SW480 (cell line): ENCODE data around the gene HS3ST3B1.

Experiments used
- DNase-seq: peaks from one replicate; pipeline ENCODE4 v3.0.0-alpha.2; 2016; ENCODE audit warnings: low spot score

HS3ST3B1 gene

DNA sequence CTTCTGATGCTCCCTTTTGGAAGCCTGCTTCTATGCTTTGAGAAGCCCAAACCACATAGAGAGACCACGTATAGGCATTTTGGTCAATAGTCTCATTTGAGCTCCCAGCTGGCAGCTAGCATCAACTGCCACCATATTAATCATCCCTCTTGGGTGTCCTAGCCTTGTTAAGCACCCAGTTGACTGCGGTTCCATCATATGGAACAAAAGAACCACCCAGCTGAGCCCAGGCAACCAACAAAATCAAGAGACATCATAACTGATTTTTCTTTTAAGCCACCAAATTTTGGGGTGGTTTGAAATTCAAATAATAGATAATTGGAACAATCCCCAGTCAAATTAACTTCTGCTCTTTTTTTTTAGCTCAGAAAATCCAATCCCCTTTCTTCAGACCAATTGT, 53.9 kb downstream of the HS3ST3B1 start:
- no peak for DNase-seq

DNA sequence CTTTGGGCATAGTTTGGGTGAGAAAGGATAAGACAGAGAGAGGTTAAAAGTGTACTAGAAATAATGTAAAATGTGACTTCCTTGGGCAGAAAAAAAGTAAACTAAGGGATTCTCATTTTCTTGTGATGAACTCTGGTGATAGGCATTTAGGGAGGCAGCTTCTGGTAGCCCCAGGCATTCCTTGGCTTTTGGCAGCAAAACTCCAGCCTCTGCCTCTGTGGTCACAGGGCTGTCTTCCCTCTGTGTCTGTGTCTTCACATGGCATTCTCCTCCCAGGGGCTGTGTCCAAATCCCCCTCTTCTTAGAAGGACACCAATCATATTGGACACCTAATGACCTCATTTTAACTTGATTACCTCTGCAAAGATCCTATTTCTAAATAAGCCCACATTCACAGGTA, 54.7 kb downstream of the HS3ST3B1 start:
- no peak for DNase-seq

DNA sequence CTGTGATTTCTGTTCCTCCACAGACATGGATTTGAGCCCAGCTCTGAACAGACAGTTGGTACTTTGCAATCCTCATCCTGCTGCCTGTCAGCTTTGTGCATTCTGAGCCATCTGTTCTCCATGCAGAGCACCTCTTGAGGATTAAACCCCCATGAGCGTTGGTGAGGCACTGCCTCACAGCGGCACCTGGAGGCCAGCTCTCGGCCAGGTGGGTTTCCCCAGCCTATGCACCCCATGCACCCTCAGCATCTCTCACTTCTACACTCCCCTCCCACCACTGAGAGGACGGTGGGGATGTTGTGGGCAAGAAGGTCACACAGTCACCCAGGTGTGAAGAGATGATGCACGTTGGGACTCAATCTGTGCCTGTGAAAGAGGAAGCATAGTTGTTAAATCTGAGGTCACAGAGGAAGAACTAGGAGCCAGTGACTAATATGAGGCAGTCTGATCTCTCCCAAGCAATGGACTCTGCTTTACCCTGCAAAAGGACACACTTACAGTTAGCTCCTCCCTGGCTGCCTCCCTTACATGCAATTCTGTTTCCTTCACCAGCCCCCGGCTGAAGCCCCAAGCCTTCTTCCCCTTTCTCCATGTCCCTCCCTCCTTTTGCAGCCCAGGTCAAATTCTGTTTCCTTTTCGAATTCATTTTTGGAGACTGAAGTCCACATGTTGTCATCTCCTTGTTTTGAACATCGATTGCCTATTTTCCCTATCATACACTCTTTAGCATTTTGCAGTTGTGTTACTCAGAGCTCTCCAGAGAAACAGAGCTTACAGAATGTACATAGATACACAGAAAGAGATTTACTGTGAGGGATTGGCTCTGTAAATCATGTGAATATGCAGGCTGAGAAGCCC, 58.5 kb downstream of the HS3ST3B1 start:
- no peak for DNase-seq

DNA sequence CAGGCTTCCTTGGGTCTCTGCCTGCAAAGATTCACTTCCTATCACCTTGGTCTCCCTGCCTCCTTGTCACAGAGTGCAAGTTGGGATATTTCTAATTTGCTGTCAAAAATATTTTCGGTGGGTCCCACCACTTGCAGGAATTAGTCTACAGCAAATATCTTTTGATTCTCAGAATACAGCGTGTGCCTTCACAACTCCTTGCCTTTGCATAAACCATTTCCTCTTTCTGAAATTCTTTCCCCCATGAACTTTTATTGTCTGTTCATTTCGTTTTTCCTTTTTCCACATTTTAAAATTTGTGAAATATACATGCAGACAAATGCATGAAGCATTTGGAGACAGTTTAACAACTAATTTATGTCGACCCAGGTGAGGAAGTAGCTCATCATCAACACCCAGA, 60.0 kb downstream of the HS3ST3B1 start:
- DNase-seq, result no peak

DNA sequence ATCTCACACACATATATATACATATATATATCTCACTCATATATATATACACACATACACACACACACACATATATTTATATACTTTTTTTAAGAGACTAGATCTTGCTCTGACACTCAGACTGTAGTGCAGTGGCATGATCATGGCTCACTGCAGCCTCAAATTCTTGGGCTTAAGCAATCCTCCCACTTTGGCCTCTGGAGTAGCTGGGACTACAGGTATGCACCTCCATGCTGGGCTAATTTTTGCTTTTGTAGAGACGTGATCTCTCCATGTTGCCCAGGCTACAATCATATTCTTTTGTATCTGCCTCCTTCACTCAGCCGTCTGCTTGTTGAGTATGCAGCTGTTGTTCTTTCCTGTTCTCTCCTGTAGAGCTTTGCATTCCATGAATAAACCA, 60.6 kb downstream of the HS3ST3B1 start:
- DNase-seq, result no peak

DNA sequence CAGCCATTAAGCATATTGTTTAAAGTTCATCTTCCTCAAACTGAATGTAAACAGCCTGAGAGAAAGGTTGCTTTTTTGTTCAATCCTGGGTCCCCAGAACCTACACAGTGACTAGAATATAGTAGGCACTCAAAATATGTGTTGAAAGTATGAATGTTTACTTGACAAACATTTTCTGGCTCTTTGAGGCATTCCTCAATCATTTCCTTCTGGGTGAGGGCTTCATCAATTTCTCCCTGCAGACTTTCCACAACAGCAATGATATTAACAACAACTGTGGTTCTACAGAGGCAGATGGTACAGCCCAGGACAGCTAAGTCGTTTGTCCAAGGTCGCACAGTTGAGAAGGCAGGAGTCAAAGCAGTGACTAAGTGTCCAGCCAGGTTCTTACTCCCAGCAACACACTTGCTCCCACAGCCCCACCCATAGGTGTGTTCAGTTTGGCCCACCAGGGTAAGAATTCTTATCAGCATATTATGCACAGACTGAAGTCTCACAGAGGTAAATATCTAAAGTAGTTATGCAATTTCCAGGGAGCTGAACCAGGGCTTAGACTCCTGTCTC, 61.1 kb downstream of the HS3ST3B1 start:
- no peak for DNase-seq

DNA sequence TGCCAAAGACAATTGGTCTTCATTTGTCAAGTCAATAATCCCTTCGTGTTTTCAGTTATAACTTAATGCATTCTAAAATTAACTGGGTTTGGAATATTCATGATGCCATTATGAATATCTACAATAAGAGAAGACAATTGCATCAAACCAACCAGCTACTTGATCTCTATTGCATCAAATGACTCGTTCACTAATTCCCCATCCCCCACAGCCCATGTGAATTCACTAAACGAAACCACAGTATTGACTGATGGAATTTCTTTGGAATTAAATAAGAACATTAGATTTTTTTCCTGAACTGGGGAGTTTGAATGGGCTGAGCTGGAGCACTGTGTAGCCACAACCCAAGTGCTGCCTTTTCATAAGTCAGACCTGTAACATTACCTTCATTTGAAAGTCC, 65.3 kb downstream of the HS3ST3B1 start:
- DNase-seq, result no peak

DNA sequence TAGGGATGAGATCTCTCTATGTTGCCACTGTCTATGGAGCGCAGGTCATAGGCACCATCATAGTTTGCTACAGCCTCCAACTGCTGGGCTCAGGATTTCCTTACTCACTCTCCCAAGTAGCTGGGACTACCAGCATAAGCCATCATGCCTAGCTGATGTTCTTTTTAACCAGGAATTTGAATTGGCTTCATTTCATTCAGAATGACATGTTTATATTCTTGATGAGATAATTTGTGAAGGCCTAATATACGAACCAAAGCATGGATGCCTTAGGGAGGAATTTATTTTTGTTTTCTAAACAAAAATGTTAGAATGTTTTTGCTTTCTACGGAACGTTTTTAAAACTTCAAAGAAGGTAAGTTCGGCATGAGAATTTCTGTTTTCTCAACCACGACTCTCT, 71.6 kb downstream of the HS3ST3B1 start:
- DNase-seq, result no peak

DNA sequence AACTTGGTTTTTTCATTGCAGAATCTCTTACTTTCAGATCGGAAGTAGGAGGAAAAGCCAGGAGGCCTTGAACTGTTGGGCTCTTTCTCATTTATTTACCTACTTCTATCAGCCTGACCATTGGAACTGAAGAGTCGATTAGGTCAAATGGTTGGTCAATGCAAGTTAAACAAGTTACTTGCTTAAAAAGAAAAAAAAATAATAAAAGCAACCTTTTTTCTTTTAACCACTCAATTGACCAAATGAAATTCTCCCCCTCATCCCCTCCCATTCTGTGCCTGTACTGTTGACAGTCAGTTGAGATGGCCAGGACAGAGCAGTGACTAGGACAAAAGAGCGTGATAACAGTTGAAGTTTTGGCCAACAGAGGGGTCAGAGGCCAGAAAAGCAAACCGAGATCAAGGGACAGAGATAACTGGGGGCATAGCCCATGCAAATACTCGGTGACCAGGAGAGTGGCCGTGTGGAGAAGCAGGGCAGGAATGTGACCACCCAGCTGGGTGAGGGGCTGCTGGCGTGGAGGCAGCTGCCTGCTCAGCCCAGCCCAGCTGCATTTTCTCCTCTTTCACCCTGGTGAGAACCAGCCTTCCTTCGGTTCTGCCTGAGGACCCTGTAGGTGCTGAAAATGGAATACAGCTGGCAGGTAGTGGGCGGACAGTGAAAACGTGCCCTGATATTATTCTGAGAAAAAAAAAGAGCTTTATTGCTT, 72.2 kb downstream of the HS3ST3B1 start:
- DNase-seq, result no peak

DNA sequence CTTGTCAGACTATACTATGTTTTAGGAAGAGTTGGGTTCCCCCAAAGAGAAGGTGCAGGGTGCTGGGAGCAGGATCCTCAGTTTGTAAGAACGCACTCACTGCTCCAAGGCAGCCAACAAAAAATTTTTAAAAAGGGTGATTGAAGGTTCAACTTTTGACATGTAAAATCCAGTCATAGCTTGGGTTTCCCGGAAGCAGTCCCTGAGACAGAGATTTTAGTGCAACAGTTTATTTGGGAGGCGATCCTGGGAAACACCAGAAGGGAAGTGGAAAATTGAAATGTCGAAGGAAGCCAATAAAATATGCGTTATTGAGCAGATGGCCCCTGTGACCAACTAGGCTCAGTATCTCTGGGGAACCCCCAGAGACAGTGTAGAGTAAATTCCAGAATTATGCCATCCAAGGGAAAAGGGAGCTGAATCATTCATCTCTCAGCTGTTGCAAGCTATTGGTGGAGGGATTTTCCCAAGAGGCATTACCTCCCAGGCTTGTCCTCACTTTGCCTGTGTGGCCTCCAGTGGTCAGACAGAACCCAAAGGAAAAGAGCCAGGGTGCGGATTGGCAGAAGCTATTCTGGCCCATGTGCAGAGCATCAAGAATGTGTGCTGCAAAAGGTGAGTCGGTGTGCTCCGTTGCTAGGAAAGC, 72.9 kb downstream of the HS3ST3B1 start:
- DNase-seq, result no peak

DNA sequence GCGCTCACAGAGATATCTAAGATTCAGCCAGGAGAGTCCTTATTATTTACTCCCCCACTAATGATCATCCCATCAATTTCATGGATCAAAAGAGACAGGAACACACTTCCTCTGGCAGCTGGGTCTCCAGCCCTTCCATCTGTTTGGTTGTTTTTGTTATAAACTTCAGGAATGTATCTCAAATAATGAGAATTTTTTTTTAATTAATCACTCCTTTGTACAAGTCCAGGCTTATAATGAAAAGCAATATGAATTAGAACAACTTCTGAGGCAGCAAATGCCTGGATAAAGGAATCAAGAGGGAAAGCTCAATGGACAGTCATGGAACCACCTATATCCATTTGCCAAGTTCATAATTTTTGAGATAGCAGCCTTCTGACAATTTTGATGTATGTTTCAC, 73.4 kb downstream of the HS3ST3B1 start:
- no peak for DNase-seq

DNA sequence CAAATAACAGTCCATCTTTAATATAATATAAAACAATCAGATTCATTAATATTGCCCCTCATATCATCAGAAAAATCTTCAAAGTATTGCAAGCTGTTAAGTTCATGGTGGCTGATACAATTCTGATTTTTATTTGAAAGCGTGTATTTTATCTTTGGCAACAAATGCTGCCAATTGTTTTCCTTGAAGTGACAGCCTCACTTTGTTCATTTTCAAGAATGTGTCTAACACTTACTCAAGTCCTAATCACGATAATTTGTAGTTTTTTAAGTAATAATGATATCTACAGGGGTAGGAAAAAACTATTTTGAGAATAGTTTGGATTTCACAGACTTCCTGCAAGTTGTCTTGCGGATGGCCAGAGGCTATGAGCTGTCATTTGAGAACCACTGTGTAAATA, 75.8 kb downstream of the HS3ST3B1 start:
- no peak for DNase-seq

DNA sequence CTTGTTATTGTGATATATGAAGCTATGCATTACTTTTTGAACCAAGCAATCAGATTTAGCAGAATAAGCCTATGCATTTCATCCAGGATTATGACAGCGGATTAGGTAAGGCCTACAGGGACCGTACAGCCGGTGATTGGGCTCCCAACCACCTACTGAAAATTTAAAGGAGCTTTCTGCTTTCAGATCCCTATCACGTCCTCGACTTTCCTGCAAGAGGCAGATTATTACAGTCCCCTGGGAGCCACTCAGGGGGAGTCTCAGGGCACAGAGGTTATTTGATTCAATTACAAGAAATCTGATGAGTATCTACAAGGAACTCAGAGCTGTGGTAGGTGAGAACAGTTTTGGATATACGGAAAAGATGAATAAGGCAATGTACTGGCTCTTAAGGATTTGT, 80.7 kb downstream of the HS3ST3B1 start:
- no peak for DNase-seq

DNA sequence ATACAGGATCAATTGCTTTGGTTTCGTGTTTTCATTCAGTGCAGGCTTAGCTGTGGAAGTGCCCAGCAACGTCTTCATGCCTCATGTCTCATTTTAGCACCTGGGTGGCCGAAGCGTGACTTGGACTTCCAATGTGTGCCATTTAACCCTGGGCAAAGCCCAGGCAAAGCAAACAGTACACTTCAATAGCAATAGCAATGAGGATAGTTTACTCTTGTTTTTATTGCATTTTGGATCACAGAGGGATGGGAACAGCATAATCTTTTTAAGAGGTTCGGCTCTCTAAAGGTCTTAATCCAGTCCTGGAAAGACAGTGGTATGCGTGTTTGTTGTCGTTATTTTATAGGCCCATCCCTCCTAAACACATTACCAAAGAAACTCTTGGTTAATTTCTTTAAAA, 86.2 kb downstream of the HS3ST3B1 start:
- no peak for DNase-seq

DNA sequence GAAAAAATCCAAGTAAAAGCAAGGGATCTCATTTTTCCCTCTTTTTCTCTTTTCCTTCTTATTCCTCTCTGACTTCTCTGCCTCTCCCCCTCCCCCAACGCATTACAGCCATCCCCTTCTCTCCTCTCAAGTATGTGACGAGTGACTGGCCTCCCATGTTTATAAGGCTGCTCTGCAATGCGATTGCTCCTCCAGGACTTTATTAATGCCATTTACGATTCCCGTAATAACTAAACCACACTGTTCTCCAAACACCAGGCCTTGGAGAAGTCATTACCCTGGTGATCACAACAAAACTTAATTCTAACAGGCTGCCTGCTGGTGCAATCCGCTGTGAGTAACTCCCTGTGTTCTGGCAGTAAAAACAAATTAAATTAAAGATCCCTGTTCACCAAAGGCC, 88.8 kb downstream of the HS3ST3B1 start:
- DNase-seq, result no peak

DNA sequence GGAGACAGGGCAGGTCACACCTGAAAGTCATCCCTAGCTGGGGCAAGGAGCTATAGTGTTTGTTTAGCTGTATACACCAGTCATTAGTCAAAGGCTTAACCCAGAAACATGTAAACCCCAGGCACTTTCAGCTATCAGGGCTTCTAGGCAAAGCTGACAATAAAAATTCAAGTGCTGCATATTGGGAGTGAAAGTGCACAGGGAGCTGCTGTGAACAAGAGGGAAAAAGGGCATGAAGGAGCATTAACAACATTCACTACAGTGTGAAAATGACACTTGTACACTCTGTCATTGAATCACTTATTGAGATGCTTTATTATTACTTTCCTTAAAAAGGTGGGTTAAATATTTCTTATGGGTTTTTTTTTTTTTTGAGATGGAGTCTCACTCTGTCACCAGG, 92.8 kb downstream of the HS3ST3B1 start:
- no peak for DNase-seq

DNA sequence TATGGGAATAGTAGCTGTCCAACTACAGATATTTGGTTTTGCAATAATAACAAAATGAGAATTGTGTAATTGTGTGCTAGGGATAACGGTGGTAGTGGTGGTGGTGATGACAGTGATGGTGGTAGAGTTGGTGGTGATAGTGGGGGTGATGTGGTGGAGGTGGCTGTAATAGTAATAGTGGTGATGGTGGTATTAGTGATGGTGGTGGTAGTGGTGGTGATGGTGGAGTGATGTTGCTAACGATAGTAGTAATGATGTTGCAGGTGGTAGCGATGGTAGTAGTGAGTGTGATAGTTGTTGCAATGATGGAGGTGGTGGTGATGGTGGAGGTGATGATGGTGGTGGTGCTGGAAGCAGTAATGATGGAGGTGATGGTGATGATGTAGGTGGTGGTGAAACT, 94.4 kb downstream of the HS3ST3B1 start:
- no peak for DNase-seq

DNA sequence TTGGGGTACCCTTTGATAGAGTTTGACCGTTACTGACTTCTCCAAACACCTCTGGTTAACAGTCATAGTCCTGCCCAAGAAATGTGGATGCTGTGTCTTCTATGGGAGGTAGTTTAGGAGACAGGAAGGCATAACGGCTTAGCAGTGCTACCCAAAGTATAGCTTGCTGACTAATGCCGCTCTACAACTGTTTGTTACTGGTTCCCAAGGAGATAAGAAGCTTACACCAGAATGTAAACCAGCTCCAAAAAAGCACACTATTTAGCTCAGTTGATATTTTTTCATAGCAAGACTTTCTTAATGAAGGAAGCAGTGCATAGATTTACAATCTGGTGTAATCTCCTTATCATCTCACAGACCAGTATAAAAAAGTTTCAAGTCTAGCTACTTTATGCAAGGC, 95.7 kb downstream of the HS3ST3B1 start:
- no peak for DNase-seq

DNA sequence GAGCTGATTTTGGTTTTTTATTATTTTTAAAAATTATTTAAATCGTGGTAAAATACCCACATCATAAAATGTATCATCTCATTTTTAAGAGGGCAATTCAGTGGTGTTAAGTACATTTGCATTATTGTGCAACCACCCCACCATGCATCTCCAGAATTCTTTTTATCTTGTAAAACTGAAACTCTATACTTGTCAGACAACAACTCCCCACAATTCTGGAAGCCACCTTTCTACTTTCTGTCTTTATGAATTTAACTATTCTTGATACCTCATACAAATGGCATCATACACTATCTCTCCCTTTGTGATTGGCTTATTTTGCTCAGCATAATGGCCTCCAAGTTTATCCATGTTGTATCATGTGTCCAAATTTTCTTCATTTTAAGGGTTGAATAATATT, 97.9 kb downstream of the HS3ST3B1 start:
- DNase-seq, result no peak
